ENCODE results near the gene ZNF217.
A peak's percentile ranks its signal among the peaks of the same experiment; 100 is the strongest.
"Not testable (repeated sequence)": the region's sequence is repeated elsewhere in the genome, so short reads cannot be mapped to it uniquely, and the experiment has no call there.

ZNF217 gene

DNA sequence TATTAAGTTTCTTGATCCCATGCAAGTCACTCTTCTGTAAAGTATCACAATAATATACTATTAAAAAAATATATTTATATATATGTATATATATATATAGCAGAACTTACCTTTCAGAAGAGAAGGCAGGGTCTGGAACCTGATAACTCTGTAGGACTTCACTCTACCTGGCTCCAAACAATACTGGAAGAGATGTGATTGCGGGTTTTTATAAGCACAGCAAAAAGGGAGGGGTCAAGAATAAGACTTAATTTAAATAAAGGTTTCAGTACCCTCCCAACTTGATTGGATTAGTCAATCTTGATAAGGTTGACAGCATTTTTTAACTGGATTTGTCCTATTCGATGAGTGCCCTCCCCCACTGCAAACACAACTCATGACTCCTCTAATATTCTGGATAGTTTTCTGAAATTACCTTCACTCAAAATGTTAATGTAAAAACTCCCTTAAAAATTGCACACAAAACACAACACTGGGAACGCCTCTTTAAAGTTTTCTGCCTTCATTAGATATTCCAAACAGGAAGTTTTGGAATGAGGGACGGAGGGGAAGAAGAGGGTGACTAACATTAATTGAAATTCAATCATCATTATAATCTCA is 4.0 kb upstream of the ZNF217 start:
- DNase-seq (ENCODE audit: low read depth), result no peak

DNA sequence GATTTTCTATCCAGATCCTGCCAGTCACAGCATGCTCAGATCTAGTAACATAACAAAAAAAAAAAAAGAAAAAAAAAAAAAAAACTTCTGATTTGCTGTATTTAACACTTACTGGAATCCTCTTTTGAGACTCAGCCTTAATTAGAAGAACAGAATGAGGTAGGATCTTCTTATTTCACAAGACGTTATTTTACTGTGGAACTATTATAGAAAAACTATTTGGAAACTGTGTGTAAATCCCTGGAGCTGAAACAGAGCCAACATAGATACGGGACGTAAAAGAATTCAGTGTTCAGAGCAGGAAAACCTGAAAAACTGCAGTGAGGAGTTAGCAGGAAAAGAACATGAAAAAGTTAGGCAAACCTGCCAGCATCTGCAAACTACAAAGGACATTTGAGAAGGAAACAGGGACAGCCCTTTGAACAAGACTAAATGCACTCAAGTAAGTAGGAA is 3.4 kb upstream of the ZNF217 start:
- no peak for DNase-seq (ENCODE audit: low read depth)

DNA sequence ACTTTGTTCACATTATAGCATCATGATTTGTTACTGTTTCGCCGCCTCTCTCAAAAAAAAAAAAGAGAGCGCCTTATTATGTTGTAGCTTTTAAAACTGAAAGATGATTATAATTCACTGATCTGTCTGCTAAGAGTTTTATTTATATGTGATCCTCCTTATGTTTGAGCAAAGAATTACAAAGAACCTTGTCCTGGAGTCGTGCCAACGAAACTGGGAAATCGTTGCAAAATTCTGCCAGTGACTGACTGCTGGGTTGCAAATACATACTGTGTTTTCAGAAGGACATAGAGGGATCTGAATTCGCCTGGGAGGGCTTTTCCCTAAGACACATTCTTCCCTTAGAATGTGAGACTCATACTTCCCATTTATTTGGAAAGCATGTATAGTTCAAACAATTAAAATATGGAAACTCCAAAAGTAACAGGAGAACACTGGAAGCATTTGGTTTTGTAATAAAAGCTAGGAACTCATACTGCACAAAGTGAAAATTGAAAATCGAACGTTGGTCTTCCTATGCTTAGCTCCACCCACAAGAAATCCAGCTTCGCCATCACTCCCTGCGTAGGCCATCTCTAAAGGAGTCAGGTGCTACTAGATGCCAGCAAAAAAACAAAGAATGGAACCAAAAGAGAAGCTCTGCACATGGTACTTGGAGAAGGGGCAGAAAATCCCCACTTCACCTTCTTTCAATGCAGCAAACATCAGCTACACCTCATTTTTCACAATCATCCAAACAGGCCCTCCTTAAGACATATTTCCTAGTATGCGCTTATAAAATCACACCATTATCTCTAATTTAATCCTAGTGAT is 2.8 kb upstream of the ZNF217 start:
- not testable (repeated sequence) for DNase-seq (ENCODE audit: low read depth)

DNA sequence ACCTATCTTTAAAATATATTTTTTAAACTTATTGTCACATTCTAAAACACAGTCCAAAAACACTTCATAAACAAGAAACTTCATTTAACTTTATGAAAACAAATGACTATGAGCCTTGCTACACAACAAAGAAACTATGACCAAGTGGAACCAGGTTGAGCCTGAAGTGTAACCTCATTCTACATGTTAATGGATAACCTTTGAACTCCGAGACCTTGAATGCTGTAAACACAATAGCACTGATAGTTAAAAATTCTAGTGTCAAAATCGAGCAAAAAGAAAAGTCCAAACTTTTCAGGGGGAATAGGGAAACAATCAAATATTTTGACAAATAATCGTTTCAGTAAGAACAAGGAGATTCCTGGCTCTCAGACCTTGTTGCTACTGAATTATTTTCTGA is 2.1 kb upstream of the ZNF217 start:
- not testable (repeated sequence) for DNase-seq (ENCODE audit: low read depth)

DNA sequence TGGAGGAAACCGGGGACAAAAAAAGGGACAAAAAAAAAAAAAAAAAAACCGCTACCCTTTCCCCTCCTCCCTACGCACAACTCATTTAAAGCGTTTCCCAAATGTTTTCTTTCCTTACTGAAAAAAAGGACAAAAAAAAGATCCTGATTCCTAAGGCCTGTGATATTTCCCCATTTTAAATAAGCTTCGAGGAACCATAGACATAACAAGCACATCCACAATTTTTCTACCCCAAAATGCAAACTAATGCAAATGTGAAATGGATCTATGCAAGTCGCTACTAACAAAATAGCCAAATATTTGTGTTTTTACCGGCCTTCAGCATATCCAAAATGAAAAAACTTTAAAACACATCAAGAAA is 1.4 kb upstream of the ZNF217 start:
- no peak for DNase-seq (ENCODE audit: low read depth)

DNA sequence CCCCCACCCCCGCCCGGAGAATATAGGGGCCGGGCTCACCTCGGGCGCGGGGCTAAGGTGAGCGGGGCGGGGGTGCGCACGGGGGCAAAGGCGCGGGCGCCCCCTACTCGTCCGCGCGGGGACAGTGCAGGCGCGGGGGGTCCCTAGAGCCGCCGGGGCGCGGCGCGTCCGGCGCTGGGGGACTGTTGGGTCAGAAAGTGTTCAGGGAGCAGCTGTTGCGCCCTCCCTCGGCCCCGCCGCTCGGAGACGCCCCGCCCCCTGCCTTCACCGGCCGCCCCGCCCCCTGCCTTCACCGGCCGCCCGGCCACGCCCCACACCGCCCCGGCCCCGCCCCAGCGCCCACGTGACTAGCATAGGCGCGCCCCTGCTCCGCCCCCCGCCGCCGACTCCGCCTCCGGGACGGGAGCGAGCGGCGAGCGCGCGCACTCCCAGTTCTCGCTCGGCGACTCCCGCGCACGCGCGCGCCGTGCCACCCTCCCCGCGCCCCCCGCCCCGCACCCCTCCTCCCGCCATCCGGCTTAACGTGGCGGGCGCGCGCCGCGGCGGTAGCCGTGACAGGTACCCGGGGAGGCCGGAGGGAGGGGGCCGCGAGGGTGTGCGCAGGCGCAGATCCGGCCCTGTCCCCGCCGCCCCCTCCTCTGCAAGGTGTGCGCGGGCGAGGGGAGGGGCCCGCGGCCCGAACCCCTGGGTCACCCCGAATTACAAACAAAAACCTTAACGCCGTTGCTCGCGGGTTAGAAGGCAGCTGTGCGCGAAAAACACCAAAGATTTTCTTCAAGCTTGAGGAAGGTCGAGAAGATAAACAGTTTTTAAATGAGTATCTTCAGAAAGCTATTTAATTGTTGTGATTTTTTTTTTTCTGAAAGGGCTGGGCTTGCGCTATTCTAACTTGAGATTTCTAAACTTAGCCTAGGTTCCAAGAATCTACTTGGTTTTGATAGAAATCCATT is 704 bp upstream of the ZNF217 start:
- peak; percentile 97 for DNase-seq (ENCODE audit: low read depth)

DNA sequence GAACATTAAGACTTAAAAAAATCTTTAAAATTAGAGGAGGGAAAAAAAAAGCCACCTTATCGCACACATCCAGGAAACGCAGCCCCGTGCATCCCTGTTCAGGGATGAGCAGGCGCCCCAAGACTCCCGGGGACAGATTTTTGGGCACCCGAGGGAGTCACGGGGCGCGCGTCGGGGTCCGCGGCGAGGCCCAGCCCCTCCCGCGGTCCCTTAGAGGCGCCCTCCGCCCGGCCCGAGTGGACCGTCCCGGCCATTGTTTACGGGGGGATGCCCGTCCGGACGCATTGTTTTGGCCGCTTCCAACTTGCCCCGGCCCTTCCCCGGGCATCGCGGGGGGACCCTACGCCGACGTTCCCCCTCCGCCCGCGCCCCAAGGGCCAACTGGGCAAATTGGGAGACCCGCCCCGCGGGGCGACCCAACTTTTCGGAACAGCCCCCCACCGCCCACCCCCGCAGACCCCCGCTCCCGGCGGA is 610 bp downstream of the ZNF217 start:
- DNase-seq (ENCODE audit: low read depth), result no peak

DNA sequence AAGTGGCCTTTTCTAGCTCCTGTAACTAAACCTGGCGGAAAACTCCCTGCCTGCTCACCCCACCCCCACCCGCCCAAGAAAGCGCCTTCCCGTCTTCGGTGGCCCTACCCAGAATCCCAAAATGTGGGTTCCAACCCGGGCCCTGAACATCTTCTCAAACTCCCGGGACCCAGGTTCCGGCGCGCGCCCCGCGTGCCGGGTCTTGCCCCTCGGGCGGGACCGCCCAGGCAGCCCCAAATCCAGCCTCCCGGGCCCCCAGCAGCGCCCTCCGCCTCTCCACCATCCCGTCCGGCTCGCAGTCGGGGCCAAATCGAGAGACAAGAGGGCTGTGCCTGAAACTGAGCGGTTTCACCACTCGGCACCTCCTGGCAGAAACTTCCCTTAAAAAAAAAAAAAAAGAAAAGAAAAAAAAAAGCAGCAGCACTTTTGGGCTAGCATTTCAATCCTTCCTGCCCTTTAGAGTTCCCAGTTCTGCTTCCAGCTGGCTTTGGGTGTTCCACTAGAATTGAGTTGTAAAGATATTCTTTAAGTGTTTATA is 1.1 kb downstream of the ZNF217 start:
- DNase-seq (ENCODE audit: low read depth), result peak; percentile 62

DNA sequence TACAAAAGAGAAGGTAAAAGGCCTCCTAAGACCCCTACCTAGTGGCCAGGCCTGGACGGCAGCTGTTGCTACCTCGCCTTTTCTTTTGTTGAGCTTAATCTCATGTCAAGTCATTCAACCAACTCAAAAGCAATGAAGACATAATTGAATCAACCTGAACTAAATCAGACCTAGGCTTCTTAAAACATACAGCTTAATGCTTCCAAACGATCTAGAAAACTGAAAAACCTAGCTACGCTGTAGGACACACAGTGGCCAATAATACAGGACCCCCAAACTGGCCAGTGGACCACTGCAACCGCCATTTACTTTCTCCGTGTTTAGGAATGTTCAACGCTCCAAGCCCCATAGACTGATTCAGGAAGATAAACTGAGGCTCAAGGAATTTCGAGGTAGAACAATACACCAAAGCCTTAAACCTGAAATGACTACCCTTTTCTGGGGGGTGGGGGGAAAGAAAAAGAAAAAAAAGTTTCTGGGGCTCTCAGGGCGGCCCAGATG is 1.6 kb downstream of the ZNF217 start:
- DNase-seq (ENCODE audit: low read depth), result not testable (repeated sequence)

DNA sequence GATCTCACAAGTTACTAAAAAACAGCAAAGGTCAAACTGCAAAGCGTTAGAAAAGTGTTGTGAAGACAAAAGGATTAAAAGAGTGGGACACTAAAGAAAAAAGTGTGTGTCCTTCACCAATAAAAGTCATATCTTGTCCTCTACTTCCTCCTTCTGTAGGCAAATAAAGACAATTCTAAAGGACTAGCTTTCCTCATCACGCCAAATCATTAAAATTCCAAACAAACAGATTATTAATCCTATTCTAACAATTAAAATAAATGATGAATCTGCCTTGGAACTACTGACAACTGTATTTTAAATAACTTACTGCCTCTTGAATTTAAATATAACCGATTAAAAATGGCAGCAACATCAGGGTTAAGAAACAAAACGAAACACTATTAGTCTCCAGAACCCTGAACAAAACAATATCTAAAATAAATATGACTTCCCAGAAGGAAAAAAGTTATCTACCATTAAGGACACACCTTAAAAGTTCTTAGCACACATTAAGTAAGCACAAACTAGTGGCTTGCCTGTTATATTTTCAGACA is 2.4 kb downstream of the ZNF217 start:
- not testable (repeated sequence) for DNase-seq (ENCODE audit: low read depth)

DNA sequence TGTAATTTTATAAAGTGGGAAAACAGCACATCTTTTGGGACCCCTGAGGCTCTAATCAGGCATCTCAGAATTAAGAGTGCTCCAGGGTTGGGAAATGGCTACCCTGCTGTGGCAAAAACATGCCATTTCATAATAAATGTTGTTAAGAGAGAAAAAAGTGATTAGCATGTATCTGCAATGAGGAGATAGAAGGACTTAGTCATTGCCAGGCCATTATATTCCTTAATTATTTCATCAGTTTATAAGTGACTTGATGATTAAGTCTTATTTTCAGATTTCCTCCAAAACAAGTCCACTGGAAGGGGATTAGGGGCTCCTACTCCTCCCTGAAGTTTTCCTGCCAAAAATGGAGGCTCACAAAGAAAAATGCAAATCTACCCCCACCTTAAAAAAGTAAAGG is 3.0 kb downstream of the ZNF217 start:
- DNase-seq (ENCODE audit: low read depth), result not testable (repeated sequence)

DNA sequence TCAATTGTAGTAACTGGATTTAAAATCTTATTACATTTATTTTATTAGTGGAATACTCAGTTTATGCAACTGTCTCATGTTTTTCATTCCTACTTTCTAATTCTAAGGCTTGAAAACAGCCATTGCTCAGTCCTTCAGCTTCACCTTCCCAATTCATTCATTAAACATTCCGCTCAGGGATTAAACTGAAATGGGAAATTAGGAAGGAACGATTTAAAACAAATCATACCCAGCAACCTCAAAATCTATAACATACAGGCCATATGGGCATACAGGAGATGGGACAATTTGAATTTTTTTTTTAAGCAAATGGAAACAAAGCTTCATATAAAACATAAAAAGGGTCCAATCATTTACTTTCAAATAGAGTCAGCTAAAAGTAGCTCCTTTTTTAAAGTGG is 3.5 kb downstream of the ZNF217 start:
- DNase-seq (ENCODE audit: low read depth), result not testable (repeated sequence)

DNA sequence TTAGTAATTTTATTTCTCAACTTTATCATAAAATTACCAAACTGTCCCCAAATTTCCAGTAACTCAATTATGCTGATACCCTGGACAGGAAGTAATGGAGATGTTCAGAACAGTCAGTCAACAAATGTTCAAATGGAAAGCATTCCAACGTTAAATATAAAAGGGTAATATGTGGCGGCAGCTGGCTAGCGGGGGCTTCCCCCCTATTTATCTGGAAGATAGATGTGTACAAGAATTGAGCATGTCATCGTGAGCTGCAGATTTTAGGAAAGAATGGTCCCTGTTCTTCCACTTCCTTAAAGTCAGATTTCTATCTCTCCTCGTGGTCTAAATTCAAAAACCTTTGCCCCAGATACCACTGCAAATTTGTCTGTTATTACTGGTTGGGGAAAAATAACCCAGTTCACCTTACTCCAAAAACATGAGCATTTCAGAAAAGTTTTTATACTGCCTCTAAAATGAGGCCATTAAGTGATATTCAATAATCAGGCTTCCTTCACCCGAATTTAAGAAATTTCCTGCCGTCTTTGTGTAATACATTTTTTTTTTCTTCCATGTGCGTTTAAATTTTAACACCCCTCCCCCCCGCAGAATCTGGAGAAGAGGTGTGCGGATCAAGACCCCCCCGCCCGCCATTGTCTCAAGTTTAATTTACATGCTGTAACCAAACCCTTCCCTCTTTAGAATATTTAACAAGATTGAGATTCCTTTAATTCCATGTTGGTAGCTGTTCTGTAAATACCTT is 4.1 kb downstream of the ZNF217 start:
- DNase-seq (ENCODE audit: low read depth), result not testable (repeated sequence)

DNA sequence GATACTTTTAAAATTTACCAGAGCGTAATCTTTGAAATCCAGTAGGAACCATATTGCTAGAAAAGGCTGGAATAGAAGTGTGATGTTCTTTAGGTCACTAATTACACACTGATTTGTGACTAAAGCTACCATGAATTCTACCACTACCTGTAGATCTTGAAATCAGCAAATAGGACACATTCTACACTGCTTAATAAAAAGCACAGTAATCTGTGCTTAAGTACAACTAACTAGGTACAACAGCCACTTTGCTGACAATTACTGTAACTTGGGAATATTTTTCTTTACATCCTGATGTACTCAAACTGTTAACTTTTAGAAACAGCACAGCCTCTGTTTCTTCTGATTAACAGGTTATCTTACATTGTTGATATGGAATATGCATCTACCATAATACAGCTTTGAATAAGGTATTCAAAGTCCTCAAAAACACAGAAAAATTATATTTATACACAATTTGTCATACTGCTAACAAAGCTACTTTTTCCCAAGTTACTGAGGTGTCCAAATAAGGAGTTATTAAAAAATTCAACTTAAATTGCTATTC is 6.4 kb downstream of the ZNF217 start:
- DNase-seq (ENCODE audit: low read depth), result not testable (repeated sequence)

DNA sequence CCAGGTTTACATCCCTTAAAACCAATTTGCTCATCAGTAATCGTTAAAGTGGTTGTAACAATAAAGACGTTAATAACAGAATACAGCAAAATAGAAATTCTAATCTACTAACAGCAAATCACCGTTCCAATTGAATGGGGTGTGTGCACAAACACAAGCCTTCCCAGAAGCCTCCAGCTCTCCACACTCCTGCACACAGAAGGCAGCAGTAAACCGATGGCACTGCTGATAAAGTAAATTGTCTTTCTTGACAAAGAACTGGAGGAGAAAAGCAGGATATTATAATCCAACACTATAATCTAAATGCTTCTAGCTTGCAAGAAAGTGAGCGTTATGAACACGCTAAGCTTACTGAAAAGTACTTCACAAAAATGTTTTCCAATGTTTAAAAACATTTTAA is 7.0 kb downstream of the ZNF217 start:
- no peak for DNase-seq (ENCODE audit: low read depth)

DNA sequence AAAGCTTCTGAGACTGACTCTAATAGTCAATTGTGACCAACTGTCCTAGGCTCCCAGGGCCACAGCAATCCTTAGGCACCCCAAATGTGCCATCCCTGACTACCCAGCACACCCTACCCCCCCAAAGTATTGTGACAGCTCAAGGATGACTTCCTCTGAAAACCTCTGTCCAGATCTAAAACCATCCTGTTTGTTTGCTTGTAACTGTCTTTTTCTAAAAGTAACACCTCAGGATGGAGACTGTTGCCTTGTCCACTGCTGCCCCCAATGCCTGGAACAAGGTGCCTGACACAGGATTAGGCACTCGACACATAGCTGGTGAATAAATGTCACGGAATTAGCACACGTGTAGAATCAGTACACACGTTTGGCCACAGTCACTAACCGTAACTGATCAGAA is 7.7 kb downstream of the ZNF217 start:
- not testable (repeated sequence) for DNase-seq (ENCODE audit: low read depth)

DNA sequence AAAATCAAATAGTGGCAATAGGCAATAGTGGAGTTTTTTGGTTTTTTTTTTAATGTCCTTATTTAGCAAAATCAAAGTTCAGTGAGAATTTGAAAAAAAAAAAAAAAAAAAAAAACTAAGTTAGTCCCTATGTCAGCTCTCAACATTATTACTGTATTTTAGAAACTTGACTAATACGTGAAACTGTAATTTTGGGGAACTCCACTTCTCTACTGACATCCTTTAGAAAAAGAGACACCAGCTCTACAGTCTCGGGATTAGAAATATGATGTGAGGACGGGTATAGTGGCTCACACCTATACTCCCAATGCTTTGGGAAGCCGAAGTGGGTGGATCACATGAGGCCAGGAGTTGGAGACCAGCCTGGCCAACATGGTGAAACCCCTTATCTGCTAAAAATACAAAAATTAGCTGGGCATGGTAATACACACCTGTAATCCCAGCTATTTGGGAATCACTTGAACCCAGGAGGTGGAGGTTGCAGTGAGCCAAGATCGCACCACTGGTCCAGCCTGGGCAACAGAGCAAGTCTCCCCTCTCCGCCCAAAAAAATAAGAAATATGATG is 8.6 kb downstream of the ZNF217 start:
- not testable (repeated sequence) for DNase-seq (ENCODE audit: low read depth)

DNA sequence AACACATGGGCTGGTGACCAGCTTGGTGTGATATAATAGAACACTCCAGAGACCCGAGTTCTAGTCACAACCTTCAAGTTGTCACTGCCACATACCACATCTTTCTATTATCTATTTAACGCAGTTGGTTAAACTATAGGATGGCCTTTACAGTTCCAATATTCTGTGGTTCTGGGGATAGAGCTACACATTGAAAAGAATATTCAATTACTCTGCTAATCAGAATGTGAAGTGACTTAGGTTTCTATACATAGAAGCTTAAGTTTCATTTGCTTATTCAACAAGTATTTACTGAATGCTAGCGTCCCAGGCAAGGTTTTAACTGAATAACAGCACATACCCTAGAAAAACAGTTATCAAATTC is 9.1 kb downstream of the ZNF217 start:
- DNase-seq (ENCODE audit: low read depth), result not testable (repeated sequence)

DNA sequence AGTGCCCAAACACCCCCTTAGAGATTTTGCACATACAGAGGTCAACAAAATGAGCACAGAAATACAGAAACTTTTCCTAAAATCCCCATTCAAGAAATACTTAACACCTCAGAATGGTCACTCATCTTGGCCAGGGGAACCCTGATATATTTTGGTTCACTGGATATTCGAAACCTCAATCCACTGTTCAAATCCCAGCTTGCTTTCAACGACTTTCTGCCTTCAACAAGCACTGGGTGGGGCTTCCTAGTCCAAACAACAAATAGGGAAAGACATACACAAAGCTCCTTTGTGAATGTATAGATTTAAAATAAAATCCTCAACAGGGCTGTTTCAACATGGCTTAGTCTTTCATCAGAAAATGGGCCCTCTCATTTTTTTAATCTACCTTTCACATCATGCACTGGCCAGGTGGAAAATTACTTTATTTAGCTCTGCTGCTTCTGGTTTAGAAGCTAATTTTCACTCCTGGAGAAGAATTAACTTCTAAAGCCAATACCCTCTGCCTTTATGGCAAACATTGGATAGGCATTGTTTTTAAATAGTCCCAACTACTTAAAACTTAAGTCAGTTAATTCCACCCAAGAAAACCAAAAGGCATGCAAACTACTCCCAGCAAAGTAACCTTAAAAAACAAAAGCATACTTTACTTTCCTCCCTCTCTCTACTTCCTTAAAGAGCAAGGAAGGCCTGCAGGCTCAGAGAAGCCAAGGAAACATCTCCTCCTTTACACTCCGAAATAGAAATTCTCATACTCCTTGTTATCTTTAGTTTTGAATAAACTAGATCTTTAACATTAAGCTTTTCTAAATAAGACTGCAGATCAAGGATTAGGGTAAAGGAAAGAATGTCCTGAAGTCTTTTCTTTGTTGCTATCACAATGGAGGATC is 9.7 kb downstream of the ZNF217 start:
- not testable (repeated sequence) for DNase-seq (ENCODE audit: low read depth)
